ENCODE data around the gene SCGN. TPM values are rescaled to one million over a fixed set of nuclear protein-coding genes. Genes with fewer than 3 reads are reported as not detected.

SCGN gene
- total RNA-seq, 1 donor from 2014 or later, result 47.1 TPM

- H3K9me3 Mint-ChIP-seq, result no peaks in the 10 kb centered on the region
- H3K4me1 Mint-ChIP-seq (ENCODE audit: unreplicated experiment), result no peaks in the 10 kb centered on the region
- H3K27ac Mint-ChIP-seq, result no peak overlapping the region
- H3K27me3 Mint-ChIP-seq, result no peaks in the 10 kb centered on the region
- no peaks in the 10 kb centered on the region for H3K36me3 Mint-ChIP-seq
- no peak for DNase-seq (ENCODE audit: extremely low spot score, unreplicated experiment)
- no peak overlapping the region for H3K4me3 Mint-ChIP-seq
- TF ChIP-seq, protein P1, sequence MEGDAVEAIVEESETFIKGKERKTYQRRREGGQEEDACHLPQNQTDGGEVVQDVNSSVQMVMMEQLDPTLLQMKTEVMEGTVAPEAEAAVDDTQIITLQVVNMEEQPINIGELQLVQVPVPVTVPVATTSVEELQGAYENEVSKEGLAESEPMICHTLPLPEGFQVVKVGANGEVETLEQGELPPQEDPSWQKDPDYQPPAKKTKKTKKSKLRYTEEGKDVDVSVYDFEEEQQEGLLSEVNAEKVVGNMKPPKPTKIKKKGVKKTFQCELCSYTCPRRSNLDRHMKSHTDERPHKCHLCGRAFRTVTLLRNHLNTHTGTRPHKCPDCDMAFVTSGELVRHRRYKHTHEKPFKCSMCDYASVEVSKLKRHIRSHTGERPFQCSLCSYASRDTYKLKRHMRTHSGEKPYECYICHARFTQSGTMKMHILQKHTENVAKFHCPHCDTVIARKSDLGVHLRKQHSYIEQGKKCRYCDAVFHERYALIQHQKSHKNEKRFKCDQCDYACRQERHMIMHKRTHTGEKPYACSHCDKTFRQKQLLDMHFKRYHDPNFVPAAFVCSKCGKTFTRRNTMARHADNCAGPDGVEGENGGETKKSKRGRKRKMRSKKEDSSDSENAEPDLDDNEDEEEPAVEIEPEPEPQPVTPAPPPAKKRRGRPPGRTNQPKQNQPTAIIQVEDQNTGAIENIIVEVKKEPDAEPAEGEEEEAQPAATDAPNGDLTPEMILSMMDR (conservative IDR thresholded peaks at IDR 0.05), result no peak
Observed at GRCh38 chr6:25612666-25613065, 39.3 kb upstream of the SCGN start.

DNA sequence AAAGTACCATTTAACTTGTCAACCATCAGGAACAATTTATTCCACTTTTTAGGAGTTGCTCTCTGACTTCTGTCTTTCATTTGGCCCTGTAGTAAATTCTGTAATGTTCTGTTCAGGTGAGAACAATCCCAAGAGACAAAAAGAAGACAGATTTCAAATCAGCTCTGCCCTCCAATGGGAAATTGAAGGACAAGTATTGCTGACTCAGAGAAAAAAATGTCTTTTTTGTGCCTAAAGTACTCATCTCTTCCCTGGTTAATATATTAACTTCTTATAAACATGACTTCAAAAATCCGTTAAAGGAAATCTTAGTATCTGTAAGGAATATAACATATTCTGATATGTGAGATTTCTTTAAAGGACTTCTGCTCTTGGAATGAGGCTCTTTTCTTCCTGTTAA lies 38.6 kb upstream of the SCGN start:
- H3K27ac Mint-ChIP-seq, result no peak overlapping the region
- H3K36me3 Mint-ChIP-seq, result no peaks in the 10 kb centered on the region
- H3K27me3 Mint-ChIP-seq, result no peaks in the 10 kb centered on the region
- H3K4me3 Mint-ChIP-seq, result no peak overlapping the region
- no peaks in the 10 kb centered on the region for H3K9me3 Mint-ChIP-seq
- TF ChIP-seq, protein P1 (conservative IDR thresholded peaks at IDR 0.05), result no peak
- H3K4me1 Mint-ChIP-seq (ENCODE audit: unreplicated experiment), result no peaks in the 10 kb centered on the region
- DNase-seq (ENCODE audit: extremely low spot score, unreplicated experiment), result no peak

- H3K9me3 Mint-ChIP-seq, result no peaks in the 10 kb centered on the region
Observed at GRCh38 chr6:25614052-25614451, 38.0 kb upstream of the SCGN start.

DNA sequence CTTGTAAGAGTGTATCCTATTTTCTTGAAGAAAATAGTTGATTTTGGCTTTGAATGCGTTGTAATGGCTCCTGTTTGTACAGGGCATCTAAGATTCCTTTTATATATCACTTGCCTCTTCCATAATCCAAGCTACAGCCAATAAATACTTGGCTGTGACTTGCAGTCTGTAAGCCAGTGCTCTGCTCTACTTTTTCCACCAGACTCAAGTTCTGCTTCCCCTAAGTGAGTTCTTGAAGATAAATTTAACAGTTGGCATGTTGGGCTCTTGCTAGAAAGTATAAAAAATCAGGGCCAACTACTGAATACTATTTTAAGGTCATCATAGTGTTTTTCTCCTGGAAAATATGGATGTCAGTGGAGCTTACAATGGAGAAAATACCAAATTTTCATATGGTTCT lies 36.5 kb upstream of the SCGN start:
- H3K4me3 Mint-ChIP-seq, result no peak overlapping the region
- no peaks in the 10 kb centered on the region for H3K9me3 Mint-ChIP-seq
- H3K27ac Mint-ChIP-seq, result no peak overlapping the region
- DNase-seq (ENCODE audit: extremely low spot score, unreplicated experiment), result no peak
- no peaks in the 10 kb centered on the region for H3K36me3 Mint-ChIP-seq
- TF ChIP-seq, protein P1 (conservative IDR thresholded peaks at IDR 0.05), result no peak
- H3K27me3 Mint-ChIP-seq, result no peaks in the 10 kb centered on the region
- no peaks in the 10 kb centered on the region for H3K4me1 Mint-ChIP-seq (ENCODE audit: unreplicated experiment)

More at GRCh38 chr6:25614052-25614451, 38.0 kb upstream of the SCGN start:
- H3K27me3 Mint-ChIP-seq, result no peaks in the 10 kb centered on the region
- H3K36me3 Mint-ChIP-seq, result no peaks in the 10 kb centered on the region
- DNase-seq (ENCODE audit: extremely low spot score, unreplicated experiment), result no peak
- TF ChIP-seq, protein P1 (conservative IDR thresholded peaks at IDR 0.05), result no peak
- H3K4me1 Mint-ChIP-seq (ENCODE audit: unreplicated experiment), result no peaks in the 10 kb centered on the region
- H3K4me3 Mint-ChIP-seq, result no peak overlapping the region
- no peak overlapping the region for H3K27ac Mint-ChIP-seq

DNA sequence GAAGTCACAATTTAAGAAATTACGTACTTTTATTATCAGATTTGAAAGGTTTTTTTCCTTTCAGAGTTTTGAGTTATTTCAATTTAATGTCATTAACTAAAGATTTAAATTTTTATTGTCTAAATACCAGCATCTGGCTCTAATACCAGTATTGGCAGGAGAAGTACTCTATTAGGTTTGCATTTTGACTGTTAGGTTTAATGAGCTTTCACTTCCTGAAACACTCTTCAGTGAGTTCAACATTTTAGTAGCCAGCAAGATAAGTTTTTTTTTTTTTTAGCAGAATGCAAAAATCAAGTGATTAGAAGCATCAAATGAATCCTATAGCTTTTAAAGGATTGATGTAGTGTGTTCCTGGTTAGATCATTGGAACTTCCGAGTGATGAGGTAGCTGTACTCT lies 34.0 kb upstream of the SCGN start:
- Mint-ChIP-seq H3K27me3 (no peaks in the 10 kb centered on the region), H3K4me1 (ENCODE audit: unreplicated experiment) (no peaks in the 10 kb centered on the region), H3K36me3 (no peaks in the 10 kb centered on the region), H3K9me3 (no peaks in the 10 kb centered on the region), H3K4me3 (no peak overlapping the region), H3K27ac (no peak overlapping the region)
- no peak for DNase-seq (ENCODE audit: extremely low spot score, unreplicated experiment)
- TF ChIP-seq, protein P1 (conservative IDR thresholded peaks at IDR 0.05), result no peak

DNA sequence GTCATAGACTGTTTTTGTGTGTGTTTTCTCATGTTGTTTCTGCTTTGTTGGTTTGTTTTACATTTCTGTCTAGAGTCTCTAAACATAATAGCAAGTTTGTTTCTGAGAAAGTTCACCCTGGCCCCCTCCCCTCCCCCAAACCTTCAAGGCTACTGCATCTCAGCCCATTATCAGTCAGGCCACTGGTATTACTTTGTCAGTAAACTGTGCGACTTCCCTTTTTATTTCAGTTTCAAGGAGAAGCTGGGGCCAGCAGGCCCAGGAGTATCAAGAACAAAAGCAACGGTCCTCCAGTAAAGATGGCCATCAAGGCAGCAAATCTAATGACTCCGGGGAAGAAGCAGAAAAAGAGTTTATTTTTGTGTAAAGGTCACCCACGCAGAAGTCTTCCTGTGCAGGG lies 32.8 kb upstream of the SCGN start:
- Mint-ChIP-seq H3K4me1 (ENCODE audit: unreplicated experiment) (no peaks in the 10 kb centered on the region), H3K4me3 (no peak overlapping the region), H3K27me3 (no peaks in the 10 kb centered on the region), H3K36me3 (no peaks in the 10 kb centered on the region), H3K27ac (no peak overlapping the region), H3K9me3 (no peaks in the 10 kb centered on the region)
- no peak for DNase-seq (ENCODE audit: extremely low spot score, unreplicated experiment)
- TF ChIP-seq, protein P1 (conservative IDR thresholded peaks at IDR 0.05), result no peak

All from type B pancreatic cell (in vitro differentiated cells).